ENCODE measurements around the gene PPP1R10.
A peak's percentile ranks its signal among the peaks of the same experiment; 100 is the strongest.

PPP1R10 gene

GRCh38 chr6:30654798-30655742 is 38.0 kb upstream of the PPP1R10 start:
- in situ Hi-C loops (cut with MboI; ENCODE audit: low pct_unique_long_range_greater_than_20kb, low sequenced_read_pairs, unreplicated experiment) = no loop called here
- TF ChIP-seq CTCF (IDR thresholded peaks at IDR 0.05; ENCODE audit: extremely low read depth, insufficient read depth, missing control alignments) = no peak
- DNase-seq (ENCODE audit: low spot score) = no peak

GRCh38 chr6:30651143-30651542 is 34.1 kb upstream of the PPP1R10 start:
- no peak for DNase-seq (ENCODE audit: low spot score)
- no peak for TF ChIP-seq CTCF (IDR thresholded peaks at IDR 0.05; ENCODE audit: extremely low read depth, insufficient read depth, missing control alignments)
- in situ Hi-C loops (cut with MboI; ENCODE audit: low pct_unique_long_range_greater_than_20kb, low sequenced_read_pairs, unreplicated experiment) = no loop called here

GRCh38 chr6:30647242-30648116 is 30.4 kb upstream of the PPP1R10 start:
- no peak for TF ChIP-seq CTCF (IDR thresholded peaks at IDR 0.05; ENCODE audit: extremely low read depth, insufficient read depth, missing control alignments)
- DNase-seq (ENCODE audit: low spot score) = peak; percentile 87
- in situ Hi-C loops (cut with MboI; ENCODE audit: low pct_unique_long_range_greater_than_20kb, low sequenced_read_pairs, unreplicated experiment) = no loop called here

- TF ChIP-seq CTCF (IDR thresholded peaks at IDR 0.05; ENCODE audit: extremely low read depth, insufficient read depth, missing control alignments) = no peak
- in situ Hi-C loops (cut with MboI; ENCODE audit: low pct_unique_long_range_greater_than_20kb, low sequenced_read_pairs, unreplicated experiment) = no loop called here
- DNase-seq (ENCODE audit: low spot score) = peak; percentile 99
These were observed 29.6 kb upstream of the PPP1R10 start, which contains the start of gene C6orf136 for GRCh38 chr6:30646450-30647241. Gene C6orf136, plus strand, starts transcription at chr6:30647133. Its CDS starts 99 bp downstream, at chr6:30647232.

- no peak for TF ChIP-seq CTCF (IDR thresholded peaks at IDR 0.05; ENCODE audit: extremely low read depth, insufficient read depth, missing control alignments)
- in situ Hi-C loops (cut with MboI; ENCODE audit: low pct_unique_long_range_greater_than_20kb, low sequenced_read_pairs, unreplicated experiment) = no loop called here
- DNase-seq (ENCODE audit: low spot score) = no peak
These were observed 28.9 kb upstream of the PPP1R10 start for GRCh38 chr6:30645989-30646388.

GRCh38 chr6:30644769-30645168 is 27.7 kb upstream of the PPP1R10 start:
- in situ Hi-C loops (cut with MboI; ENCODE audit: low pct_unique_long_range_greater_than_20kb, low sequenced_read_pairs, unreplicated experiment) = no loop called here
- no peak for TF ChIP-seq CTCF (IDR thresholded peaks at IDR 0.05; ENCODE audit: extremely low read depth, insufficient read depth, missing control alignments)
- DNase-seq (ENCODE audit: low spot score) = no peak
